GM19452 (cell line): ENCODE measurements around the gene GRPEL2.
"Not testable (repeated sequence)": the region's sequence is repeated elsewhere in the genome, so short reads cannot be mapped to it uniquely, and the experiment has no call there.

ENCODE experiments used
- ATAC-seq: cut with Tn5 transposase; IDR thresholded peaks from one replicate; pipeline ENCODE4 v1.9.1; 2021; ENCODE audit not compliant: unreplicated experiment

GRPEL2 gene

DNA sequence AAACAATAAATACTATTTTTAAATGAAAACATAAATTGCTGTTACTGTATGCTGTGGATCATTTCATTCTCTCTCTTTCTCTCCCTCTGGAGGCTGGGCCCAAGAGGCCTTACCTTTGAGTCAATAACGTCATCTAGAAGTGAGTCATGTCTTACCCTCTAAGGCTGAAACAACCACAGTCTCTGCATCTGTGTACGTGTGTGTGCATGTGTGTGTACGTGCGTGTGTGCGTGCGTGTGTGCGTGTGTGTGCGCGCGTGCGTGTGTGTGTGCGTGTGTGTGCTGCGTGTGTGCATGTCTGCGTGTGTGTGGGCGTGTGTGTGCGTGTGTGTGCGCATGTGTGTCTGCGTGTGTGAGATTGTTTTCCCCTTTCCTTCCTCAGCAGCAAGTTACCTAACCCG, 47.4 kb downstream of the GRPEL2 start:
- no peak for ATAC-seq

DNA sequence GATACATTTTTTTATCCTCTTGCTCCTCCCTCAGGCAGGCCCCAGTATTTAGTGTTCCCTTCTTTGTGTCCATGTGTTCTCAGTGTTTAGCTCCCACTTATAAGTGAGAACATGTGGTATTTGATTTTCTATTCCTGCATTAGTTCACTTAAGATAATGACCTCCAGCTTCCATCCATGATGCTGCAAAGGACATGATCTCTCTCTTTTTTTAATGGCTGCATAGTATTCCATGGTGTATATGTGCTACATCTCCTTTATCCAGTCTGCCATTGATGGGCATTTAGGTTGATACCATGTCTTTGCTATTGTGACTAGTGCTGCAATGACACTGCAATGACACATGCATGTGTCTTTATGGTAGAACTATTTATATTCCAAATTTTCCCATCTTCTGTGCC, 49.7 kb downstream of the GRPEL2 start:
- not testable (repeated sequence) for ATAC-seq

DNA sequence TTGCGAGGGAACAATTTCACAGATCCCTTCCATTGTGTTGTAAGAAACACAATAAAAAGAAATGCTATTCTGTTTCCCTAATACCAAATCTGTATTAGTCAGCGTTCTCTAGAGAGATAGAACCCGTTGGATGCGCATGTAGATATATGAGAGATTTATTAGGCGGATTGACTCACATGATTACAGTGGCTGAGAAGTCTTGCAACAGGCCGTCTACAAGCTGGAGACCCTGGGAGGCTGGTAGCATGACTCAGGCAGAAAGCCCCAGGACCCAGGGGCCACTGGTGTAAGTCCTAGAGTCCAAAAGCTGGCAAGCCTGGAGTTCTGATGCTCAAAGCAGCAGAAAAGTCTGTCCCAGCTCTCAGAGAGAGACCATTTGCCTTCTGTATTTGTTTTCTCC, 52.2 kb downstream of the GRPEL2 start:
- no peak for ATAC-seq

DNA sequence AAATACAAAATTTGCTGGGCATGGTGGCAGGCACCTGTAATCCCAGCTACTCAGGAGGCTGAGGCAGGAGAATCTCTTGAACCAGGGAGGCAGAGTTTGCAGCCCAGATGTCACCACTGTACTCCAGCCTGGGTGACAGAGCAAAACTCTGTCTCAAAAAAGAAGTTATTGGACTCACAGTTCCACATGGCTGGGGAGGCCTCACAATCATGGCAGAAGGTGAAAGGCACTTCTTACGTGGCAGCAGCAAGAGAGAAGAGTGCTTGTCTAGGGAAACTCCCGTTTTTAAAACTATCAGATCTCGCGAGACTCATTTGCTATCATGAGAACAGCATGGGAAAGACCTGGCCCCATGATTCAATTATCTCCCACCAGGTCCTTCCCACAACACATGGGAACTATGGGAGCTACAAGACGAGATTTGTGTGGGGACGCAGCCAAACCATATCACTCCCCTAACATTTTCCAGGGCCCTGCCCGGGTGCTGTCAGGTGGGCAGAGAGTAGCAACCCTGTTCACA, 53.5 kb downstream of the GRPEL2 start:
- not testable (repeated sequence) for ATAC-seq

DNA sequence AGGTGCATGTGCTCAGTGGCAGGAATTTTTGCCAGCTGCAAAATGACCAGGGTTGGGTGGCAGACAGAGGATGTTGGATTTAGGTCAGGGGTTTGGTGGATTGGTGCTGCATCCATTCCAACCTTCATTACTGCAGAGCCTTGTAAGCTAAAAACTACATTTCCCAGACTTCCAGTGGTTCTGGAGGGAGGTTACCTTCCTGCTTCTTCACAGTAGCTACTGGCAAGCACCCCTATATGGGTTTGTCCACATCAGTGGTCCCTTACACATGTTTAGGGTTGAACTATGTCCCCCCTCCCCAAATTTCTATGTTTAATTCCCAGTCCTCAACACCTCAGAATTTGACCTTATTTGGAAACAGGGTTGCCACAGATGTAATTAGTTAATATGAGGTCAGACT, 54.5 kb downstream of the GRPEL2 start:
- no peak for ATAC-seq

DNA sequence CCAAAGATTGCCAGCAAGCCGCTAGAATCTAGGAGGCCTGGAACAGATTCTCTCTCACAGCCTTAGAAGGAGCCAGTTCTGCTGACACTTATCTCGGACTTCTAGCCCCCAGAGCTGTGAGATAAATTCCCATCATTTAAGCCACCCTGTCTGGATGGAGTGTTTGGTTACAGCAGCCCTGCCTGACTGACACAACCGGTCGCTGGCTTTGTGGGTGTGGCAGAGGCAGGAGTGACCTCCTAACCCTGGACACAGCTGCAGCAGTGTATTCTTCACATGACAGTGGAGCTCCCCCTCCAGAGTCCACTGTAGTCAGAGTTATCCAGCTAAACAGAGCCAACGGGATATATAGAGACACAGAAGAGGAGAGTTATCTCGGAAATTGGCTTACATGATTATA, 55.0 kb downstream of the GRPEL2 start:
- ATAC-seq: no peak

DNA sequence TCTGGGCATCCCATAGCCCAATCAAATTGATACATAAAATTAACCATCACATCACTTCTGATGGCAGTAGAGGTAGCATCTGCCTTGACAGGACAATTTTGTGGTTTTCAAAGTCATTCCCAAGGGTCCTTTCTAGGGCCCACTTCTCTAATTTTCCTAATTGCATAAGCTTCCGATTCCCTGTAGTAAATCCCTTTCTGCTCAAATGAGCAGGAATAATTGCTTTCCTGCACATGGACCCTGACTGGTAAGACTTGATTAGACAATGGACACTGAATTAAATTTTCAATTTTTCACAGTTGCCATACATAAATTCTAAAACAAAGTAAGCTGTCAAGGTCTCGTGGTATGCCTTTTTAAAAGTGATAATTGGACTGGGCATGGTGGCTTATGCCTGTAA, 55.8 kb downstream of the GRPEL2 start:
- ATAC-seq: no peak

DNA sequence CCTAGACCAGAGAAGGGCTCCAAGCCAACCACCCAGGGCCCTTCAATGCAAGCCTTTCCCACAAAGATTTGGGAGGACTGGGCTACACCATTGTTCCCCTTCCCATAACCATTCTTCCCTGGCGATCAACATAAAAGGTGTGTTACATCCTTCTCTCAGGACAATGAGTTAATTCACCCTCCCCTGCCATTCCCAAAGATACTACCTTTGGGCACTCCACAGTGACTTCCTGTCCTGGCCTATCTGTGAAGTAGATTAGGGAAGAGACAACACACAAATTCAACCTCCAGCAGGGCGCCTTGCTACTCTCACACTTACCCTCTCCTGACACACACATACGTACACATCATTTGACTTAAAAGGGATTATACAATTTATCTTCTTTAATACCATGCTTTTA, 57.0 kb downstream of the GRPEL2 start:
- no peak for ATAC-seq
